Measurements from ENCODE around the gene LY86. TPM values are rescaled to one million over a fixed set of nuclear protein-coding genes. Genes with fewer than 3 reads are reported as not detected.

The LY86 gene
- total and polyA plus RNA-seq, 12 donors = 0.23 to 7.6 (median 0.91) TPM

DNA sequence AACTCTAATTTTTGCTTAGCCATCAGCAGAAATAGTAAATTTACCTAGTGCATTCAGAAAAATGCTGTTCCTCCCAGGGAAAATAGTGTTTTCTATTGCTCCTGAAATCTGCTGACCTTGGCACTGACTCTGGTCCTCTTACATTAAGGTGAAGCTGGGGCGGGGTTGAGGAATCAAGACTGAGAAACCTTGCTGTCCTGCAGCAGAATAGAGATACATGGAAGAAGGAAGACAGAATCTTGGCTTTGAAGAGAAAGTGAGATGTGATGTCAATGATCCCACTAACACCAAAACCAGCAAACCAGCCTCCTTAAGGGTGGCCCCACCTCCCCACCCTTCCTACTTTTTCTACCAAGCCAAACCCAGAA lies 840 bp upstream of the LY86 start:
- Histone ChIP-seq H3K4me3 (no peak overlapping the region), H3K4me1 (peaks cover 11 to 50% (median 33%) of the 10 kb centered on the region in 9 donors), H3K27ac (peak overlapping the region in 2 of 10 donors; percentile 20 to 69), H3K36me3 (no peaks in the 10 kb centered on the region), H3K9me3 (no peaks in the 10 kb centered on the region), H3K27me3 (no peaks in the 10 kb centered on the region)
- DNase-seq = no peak
- TF ChIP-seq, protein P1, sequence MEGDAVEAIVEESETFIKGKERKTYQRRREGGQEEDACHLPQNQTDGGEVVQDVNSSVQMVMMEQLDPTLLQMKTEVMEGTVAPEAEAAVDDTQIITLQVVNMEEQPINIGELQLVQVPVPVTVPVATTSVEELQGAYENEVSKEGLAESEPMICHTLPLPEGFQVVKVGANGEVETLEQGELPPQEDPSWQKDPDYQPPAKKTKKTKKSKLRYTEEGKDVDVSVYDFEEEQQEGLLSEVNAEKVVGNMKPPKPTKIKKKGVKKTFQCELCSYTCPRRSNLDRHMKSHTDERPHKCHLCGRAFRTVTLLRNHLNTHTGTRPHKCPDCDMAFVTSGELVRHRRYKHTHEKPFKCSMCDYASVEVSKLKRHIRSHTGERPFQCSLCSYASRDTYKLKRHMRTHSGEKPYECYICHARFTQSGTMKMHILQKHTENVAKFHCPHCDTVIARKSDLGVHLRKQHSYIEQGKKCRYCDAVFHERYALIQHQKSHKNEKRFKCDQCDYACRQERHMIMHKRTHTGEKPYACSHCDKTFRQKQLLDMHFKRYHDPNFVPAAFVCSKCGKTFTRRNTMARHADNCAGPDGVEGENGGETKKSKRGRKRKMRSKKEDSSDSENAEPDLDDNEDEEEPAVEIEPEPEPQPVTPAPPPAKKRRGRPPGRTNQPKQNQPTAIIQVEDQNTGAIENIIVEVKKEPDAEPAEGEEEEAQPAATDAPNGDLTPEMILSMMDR (IDR thresholded peaks at IDR 0.05) = no peak
- no peak for ATAC-seq
- intact Hi-C loops (cut with DNase I) = no loop called here
- 91 to 96% methylated on average over 1 of the region's 1 CpG for WGBS, 2 donors

DNA sequence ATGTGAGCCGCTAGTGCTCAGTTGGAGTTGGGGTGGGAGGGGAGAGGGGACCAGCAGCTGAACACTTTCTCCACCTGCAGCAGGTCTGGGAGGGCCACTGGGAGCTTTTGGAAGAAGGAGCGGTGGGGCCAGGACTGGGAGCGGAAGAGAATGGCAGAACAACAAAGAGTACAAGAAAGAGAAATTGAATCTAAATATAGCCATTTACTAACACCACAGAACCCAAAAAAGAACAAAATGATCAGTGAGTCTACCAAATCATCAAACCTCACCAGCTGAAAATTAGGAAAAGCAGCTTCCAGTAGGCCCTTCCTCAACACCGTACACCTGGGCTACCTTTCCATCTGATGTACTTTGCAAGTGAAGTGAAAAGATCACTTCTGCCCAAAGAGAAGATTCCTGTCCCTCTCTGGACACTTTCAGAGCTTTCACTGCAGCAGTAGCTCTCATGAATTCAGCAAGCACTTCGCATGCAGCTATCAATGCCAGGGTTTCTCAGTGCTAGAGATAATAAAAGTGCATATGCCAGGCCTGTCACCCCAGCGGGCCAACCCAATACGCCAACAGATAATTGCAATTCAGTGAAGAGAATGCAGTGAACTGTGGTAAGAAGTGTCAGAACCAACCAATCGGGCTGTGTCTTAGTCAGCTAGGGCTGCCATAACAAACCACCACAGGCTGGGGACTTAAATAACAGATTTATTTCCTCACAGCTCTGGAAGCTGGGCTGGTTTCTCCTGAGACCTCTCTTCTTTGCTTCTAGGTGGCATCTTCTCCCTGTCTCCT lies 597 bp downstream of the LY86 start:
- Histone ChIP-seq H3K27me3 (no peaks in the 10 kb centered on the region), H3K27ac (peak overlapping the region in 9 of 10 donors; percentile 5 to 87 (median 63)), H3K9me3 (no peaks in the 10 kb centered on the region), H3K36me3 (no peaks in the 10 kb centered on the region), H3K4me3 (peak overlapping the region in 6 of 10 donors; percentile 16 to 43 (median 21)), H3K4me1 (peaks cover 14 to 65% (median 47%) of the 10 kb centered on the region in 9 donors)
- intact Hi-C loops (cut with DNase I) = no loop called here
- WGBS, 2 donors = 50 to 57% methylated on average over 8 of the region's 8 CpGs
- peak in 1 of 2 donors; percentile 23 for DNase-seq
- ATAC-seq = peak in 5 of 8 donors; percentile 29 to 68 (median 64)
- TF ChIP-seq, protein P1 (IDR thresholded peaks at IDR 0.05) = no peak

DNA sequence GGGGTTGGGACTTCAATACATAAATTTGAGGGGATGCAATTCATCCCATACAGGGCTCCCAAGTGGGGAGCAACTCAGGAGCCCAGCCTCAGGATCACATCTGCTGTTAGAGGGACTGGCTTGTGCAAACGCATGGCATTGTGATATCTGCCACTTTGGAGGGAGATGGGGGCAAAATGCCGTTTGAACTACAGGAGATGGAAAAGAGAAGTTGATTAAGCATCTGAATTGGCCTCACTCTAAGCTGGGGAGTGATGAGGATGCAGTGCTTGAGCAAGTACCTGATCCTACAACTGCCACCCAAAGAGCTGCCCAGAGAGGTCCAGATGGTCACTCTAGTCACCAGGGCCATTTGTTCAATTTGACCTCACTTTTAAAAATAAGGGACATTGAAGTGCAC lies 2.0 kb downstream of the LY86 start:
- Histone ChIP-seq H3K27me3 (no peaks in the 10 kb centered on the region), H3K4me3 (no peak overlapping the region), H3K27ac (no peak overlapping the region), H3K9me3 (no peaks in the 10 kb centered on the region), H3K4me1 (peaks cover 14 to 75% (median 56%) of the 10 kb centered on the region in 9 donors), H3K36me3 (no peaks in the 10 kb centered on the region)
- DNase-seq (no peak), ATAC-seq (no peak)
- TF ChIP-seq, protein P1 (IDR thresholded peaks at IDR 0.05) = no peak
- intact Hi-C loops (cut with DNase I) = loop anchor here in 2 of 10 donors (5.0 to 10.0 kb wide), 2 partner anchors 64 to 67 kb away; no protein-coding TSS in a partner anchor
- WGBS, 2 donors = 85 to 90% methylated on average over 2 of the region's 2 CpGs

DNA sequence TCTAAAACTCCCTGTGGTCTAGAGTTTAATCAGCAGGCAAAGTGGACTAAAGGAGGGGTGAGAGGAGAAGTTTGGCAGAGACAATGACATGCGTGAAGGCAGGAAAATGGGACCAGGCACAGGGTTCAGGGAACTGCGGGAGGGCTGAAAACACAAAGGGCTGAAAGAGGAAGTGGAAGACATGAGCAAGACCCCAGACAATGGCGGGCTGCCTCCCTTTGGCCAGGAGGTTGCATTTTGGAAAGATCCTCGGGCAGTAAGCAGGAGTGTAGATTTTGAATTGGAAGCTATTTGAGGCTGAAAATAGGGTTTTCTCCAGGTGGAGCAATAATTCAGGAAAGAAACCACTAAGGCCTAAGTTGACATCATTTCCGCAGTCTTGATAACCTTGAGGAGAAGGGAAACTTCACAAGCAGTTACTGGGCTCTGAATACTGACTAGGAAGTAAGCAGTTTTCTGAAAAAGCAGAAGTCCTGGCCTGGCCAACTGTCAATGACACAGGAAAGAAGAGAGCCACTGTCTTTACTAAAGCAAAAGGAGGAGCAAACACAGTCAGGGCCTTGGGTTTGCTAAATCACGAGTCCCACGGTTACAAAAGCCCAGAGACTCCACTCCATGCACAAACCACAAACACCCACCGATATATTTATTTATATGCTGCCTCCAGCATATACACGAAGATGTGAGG lies 3.4 kb downstream of the LY86 start:
- ATAC-seq = peak; percentile 7 to 48 (median 30)
- peak in 1 of 2 donors; percentile 46 for DNase-seq
- Histone ChIP-seq H3K27me3 (no peaks in the 10 kb centered on the region), H3K27ac (peak overlapping the region in 9 of 10 donors; percentile 9 to 86 (median 83)), H3K9me3 (no peaks in the 10 kb centered on the region), H3K4me3 (no peak overlapping the region), H3K4me1 (peaks cover 15 to 87% (median 70%) of the 10 kb centered on the region in 9 donors), H3K36me3 (no peaks in the 10 kb centered on the region)
- 54 to 69% methylated on average over 9 of the region's 9 CpGs for WGBS, 2 donors
- TF ChIP-seq, protein P1 (IDR thresholded peaks at IDR 0.05) = no peak
- intact Hi-C loops (cut with DNase I) = loop anchor here in 2 of 10 donors (5.0 to 10.0 kb wide), 2 partner anchors 63 to 65 kb away; no protein-coding TSS in a partner anchor
